D721Med (cell line): Measurements from ENCODE around the gene MEPE.

Source experiments
- DNase-seq: peaks from one replicate; pipeline ENCODE4 v3.0.0; 2011; ENCODE audit warnings: low spot score; ENCODE audit not compliant: insufficient read length
- FAIRE-seq: peaks from 2 replicates; lab custom pipeline; 2011; peaks lifted over from hg19 to GRCh38; lab: Jason Lieb, UNC
- TF ChIP-seq, protein P1 (sequence below): IDR thresholded peaks from 2 replicates; pipeline ENCODE4 v1.5.1; 2012; ENCODE audit warnings: mild to moderate bottlenecking, control low read depth; ENCODE audit not compliant: insufficient read depth; ENCODE audit errors: missing control alignments

MEPE gene

DNA sequence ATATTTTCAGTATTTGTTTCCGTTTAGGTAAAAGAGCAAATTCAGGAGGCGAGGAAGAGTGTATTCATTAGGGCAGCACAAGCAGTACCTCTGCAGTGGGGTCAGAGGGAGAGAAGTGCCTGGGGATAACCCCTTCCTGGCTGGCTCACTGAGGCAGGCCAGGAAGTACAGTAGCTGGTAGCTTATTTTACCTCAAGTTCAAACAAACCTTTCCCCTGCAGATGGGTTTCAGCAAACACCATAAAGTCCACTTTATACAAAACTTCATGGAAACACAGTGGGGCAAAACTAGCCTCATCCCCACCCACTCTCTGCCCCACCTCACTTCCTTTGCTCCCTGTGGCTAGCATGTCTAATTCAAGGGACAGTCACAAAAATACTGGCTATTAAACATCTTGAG lies 29.5 kb downstream of the MEPE start:
- no peak for FAIRE-seq
- DNase-seq, result no peak
- TF ChIP-seq, protein P1, sequence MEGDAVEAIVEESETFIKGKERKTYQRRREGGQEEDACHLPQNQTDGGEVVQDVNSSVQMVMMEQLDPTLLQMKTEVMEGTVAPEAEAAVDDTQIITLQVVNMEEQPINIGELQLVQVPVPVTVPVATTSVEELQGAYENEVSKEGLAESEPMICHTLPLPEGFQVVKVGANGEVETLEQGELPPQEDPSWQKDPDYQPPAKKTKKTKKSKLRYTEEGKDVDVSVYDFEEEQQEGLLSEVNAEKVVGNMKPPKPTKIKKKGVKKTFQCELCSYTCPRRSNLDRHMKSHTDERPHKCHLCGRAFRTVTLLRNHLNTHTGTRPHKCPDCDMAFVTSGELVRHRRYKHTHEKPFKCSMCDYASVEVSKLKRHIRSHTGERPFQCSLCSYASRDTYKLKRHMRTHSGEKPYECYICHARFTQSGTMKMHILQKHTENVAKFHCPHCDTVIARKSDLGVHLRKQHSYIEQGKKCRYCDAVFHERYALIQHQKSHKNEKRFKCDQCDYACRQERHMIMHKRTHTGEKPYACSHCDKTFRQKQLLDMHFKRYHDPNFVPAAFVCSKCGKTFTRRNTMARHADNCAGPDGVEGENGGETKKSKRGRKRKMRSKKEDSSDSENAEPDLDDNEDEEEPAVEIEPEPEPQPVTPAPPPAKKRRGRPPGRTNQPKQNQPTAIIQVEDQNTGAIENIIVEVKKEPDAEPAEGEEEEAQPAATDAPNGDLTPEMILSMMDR, result no peak

DNA sequence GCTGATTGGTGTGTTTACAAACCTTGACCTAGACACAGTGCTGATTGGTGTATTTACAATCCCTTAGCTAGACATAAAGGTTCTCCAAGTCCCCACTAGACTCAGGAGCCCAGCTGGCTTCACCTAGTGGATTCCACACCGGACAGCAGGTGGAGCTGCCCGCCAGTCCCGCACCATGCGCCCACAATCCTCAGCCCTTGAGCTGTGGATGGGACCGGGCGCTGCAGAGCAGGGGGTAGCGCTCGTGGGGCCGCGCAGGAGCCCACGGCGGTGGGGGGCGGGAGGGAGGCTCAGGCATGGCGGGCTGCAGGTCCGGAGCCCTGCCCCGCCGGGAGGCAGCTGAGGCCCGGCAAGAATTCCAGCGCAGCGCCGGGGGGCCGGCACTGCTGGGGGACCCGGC lies 30.7 kb downstream of the MEPE start:
- TF ChIP-seq, protein P1, result no peak
- DNase-seq (no peak), FAIRE-seq (no peak)

DNA sequence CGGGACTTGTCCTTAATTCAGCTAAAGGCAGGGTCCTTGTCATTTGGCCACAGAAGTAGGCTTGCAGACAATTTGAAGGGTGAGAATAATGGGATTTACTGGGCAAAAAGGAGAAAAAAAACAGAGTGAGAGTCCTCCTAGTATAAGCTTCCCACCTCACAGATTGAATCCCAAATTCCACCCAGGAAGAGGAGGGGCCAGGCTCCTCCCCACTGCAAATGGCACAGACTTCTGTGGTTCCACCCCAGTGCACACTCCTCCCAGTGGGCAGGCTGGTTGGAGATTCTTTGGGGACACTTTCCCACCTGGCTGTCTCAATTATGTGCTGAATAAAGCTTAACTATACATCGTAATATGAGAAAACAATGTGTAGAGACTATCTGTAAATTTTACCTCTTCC lies 31.6 kb downstream of the MEPE start:
- DNase-seq, result no peak
- no peak for FAIRE-seq
- TF ChIP-seq, protein P1, result no peak

DNA sequence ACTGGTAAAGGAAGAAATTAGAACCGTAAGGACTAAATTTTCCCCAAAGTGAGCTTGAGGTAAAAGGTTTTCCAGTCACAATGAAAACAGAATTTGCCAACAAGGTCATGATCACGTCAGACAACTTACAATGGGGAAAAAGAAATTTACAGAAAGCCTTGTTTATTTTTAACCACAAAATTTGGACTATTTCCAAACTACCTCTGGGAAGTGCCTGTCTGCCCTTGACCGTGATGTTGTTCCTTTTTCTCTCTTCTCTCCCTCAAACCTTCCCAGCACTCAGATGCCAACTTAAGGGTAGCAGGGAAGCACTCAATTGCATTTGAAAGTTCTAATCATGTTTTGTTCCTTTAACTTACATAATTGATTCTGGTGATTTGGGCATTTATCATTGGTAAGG lies 32.5 kb downstream of the MEPE start:
- DNase-seq (no peak), FAIRE-seq (no peak)
- TF ChIP-seq, protein P1, result no peak

DNA sequence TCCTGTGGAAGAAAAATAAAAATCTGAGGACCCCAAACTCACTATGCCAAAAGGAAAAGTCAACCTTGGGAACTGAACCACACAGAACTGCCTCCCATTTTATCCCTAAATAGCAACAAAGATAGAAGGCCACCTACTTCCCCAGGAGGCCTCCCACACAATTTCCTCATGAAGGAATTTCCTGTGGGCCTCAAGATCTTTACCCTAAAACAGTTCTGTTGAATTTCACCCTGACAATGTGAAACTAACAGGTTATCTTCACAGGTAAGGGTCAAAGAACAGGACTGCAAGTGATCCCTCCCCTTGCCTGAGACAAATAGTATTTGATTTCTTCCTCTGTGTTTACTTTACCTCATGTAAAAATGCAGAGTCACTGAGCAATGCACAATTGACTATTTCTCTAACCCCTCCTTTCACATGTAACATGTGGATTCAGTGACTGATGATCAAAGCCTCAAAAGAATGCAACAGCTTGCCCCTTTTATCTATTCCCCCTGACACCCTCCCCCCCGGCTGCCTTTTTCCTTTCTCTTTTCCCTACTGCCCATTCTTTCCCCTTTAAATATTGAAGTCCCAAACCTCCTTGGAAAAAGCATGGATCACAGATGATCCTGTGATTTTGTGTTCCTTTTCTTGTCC lies 33.3 kb downstream of the MEPE start:
- no peak for DNase-seq
- TF ChIP-seq, protein P1, result no peak
- FAIRE-seq, result no peak

DNA sequence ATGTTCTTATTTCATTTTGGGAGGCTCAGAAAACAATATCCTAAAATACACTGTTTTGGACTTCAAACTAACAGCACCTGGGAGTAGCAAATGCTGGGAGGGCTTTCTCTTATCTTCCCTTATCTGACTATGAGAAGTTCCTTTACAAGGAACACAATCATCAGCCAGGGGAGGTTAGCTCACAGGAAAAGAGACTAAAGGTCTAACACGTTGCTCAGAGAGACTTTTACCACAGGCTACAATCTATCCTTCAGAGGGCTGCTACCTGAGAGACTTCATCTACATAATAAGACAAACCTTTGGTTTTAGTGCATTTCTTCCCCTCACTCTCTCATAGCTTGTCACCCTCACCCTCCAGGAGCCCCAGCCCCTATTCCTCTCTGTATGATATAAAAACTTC lies 35.8 kb downstream of the MEPE start:
- TF ChIP-seq, protein P1, result no peak
- DNase-seq, result no peak
- FAIRE-seq, result no peak

DNA sequence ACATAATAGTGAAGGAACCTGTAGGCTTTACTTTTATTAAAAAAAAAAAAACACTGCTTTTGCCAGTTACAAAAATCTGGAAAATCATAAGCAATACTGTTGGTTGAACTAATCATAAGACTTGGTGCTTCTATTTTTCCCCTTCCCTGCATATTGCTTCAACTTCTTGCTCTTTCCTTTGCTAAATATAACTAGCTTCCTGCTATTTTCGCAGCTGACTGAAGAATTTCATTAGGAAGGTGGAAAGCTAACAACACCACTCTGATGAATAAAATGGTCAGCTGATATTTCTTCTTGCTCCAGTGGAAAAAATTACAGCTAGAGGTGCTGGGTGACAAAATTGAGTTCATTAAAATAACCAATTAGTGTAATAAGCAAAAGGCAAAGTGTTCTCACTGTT lies 39.3 kb downstream of the MEPE start:
- TF ChIP-seq, protein P1, result no peak
- FAIRE-seq, result no peak
- DNase-seq, result no peak
